ENCODE measurements around the gene PRLH. TPM values are rescaled to one million over a fixed set of nuclear protein-coding genes. Genes with fewer than 3 reads are reported as not detected.

Gene PRLH
- total RNA-seq, 1 donor from 2014 or later: not detected

GRCh38 chr2:237524631-237525030, 41.7 kb upstream of the PRLH start:
- TF ChIP-seq CTCF (IDR thresholded peaks at IDR 0.05): no peak
- H3K4me3 ChIP-seq: no peak overlapping the region
- H3K27ac ChIP-seq: no peak overlapping the region
- H3K36me3 ChIP-seq: no peaks in the 10 kb centered on the region
- no peaks in the 10 kb centered on the region for H3K9me3 ChIP-seq
- DNase-seq (ENCODE audit: low spot score in 2 of 2): no peak
- no peaks in the 10 kb centered on the region for H3K27me3 ChIP-seq
- intact Hi-C loops (cut with DNase I): no loop called here
- no peaks in the 10 kb centered on the region for H3K4me1 ChIP-seq

- Histone ChIP-seq H3K4me1 (no peaks in the 10 kb centered on the region), H3K27me3 (no peaks in the 10 kb centered on the region), H3K4me3 (no peak overlapping the region), H3K36me3 (no peaks in the 10 kb centered on the region), H3K27ac (no peak overlapping the region), H3K9me3 (no peaks in the 10 kb centered on the region)
- TF ChIP-seq CTCF (IDR thresholded peaks at IDR 0.05): no peak
- no peak for DNase-seq (ENCODE audit: low spot score in 2 of 2)
- intact Hi-C loops (cut with DNase I): no loop called here
Measured at GRCh38 chr2:237525559-237526157, 40.7 kb upstream of the PRLH start.

GRCh38 chr2:237527233-237527632, 39.1 kb upstream of the PRLH start:
- H3K27ac ChIP-seq: no peak overlapping the region
- DNase-seq (ENCODE audit: low spot score in 2 of 2): no peak
- H3K4me1 ChIP-seq: no peaks in the 10 kb centered on the region
- H3K4me3 ChIP-seq: no peak overlapping the region
- H3K27me3 ChIP-seq: no peaks in the 10 kb centered on the region
- no peak for TF ChIP-seq CTCF (IDR thresholded peaks at IDR 0.05)
- H3K9me3 ChIP-seq: no peaks in the 10 kb centered on the region
- H3K36me3 ChIP-seq: no peaks in the 10 kb centered on the region
- intact Hi-C loops (cut with DNase I): no loop called here

- intact Hi-C loops (cut with DNase I): no loop called here
- Histone ChIP-seq H3K27ac (no peak overlapping the region), H3K27me3 (no peaks in the 10 kb centered on the region), H3K36me3 (no peaks in the 10 kb centered on the region), H3K4me1 (no peaks in the 10 kb centered on the region), H3K4me3 (no peak overlapping the region), H3K9me3 (no peaks in the 10 kb centered on the region)
- TF ChIP-seq CTCF (IDR thresholded peaks at IDR 0.05): no peak
- no peak for DNase-seq (ENCODE audit: low spot score in 2 of 2)
Measured at GRCh38 chr2:237527766-237528165, 38.6 kb upstream of the PRLH start.

GRCh38 chr2:237529452-237530402, 36.6 kb upstream of the PRLH start:
- no peaks in the 10 kb centered on the region for H3K27me3 ChIP-seq
- H3K36me3 ChIP-seq: no peaks in the 10 kb centered on the region
- H3K27ac ChIP-seq: no peak overlapping the region
- no peak for DNase-seq (ENCODE audit: low spot score in 2 of 2)
- H3K9me3 ChIP-seq: no peaks in the 10 kb centered on the region
- intact Hi-C loops (cut with DNase I): no loop called here
- H3K4me3 ChIP-seq: no peak overlapping the region
- TF ChIP-seq CTCF (IDR thresholded peaks at IDR 0.05): no peak
- H3K4me1 ChIP-seq: no peaks in the 10 kb centered on the region

Data from ascending aorta (tissue), 2 donors.